DND-41 (cell line): ENCODE measurements around the gene CCDC78.

Experiments
- ATAC-seq: fragments of 200-7000 bp; cut with Tn5 transposase; 3 replicates; pipeline ENCODE4 v1.9.1; 2021; ENCODE audit warnings: low read depth; ENCODE audit not compliant: insufficient read depth
- DNase-seq: peaks from one replicate; pipeline ENCODE4 v3.0.0-alpha.2; 2020
- H2AFZ ChIP-seq: 2 replicates; pipeline ENCODE4 v1.6.0; 2012; ENCODE audit warnings: low read depth, low read length
- H3K27ac ChIP-seq: 2 replicates; pipeline ENCODE4 v1.5.1; 2012; ENCODE audit warnings: low read length, inconsistent platforms
- H3K27me3 ChIP-seq: fragments of 200-600 bp; sonication (generic); 2 replicates; pipeline ENCODE4 v1.6.0; 2012; ENCODE audit warnings: low read length, mild to moderate bottlenecking, inconsistent platforms; ENCODE audit not compliant: insufficient read depth, poor library complexity
- H3K36me3 ChIP-seq: 2 replicates; pipeline ENCODE4 v1.5.1; 2012; ENCODE audit warnings: low read length, inconsistent platforms; ENCODE audit not compliant: insufficient read depth
- H3K4me1 ChIP-seq: 2 replicates; pipeline ENCODE4 v1.5.1; 2012; ENCODE audit warnings: mild to moderate bottlenecking, low read length; ENCODE audit not compliant: insufficient read depth
- H3K4me2 ChIP-seq: 2 replicates; pipeline ENCODE4 v1.6.0; 2012; ENCODE audit warnings: mild to moderate bottlenecking, moderate library complexity, low read length, inconsistent platforms; ENCODE audit not compliant: insufficient read depth
- H3K4me3 ChIP-seq, 2 experiments: fragments of 200-600 bp in 1 of 2; shearing (Covaris generic) in 1 of 2; 2 replicates each; pipeline ENCODE4 v1.5.1; 2012 to 2016; ENCODE audit warnings: inconsistent platforms in 2 of 2, low read length in 2 of 2, mild to moderate bottlenecking in 2 of 2, low read depth in 1 of 2, moderate library complexity in 1 of 2
- H3K79me2 ChIP-seq: 2 replicates; pipeline ENCODE4 v1.6.0; 2012; ENCODE audit warnings: low read length, inconsistent platforms; ENCODE audit not compliant: insufficient read depth
- H3K9ac ChIP-seq: 2 replicates; pipeline ENCODE4 v1.6.0; 2012; ENCODE audit warnings: low read depth, mild to moderate bottlenecking, inconsistent platforms, low read length, moderate library complexity
- H3K9me3 ChIP-seq: 2 replicates; pipeline ENCODE4 v1.5.1; 2012; ENCODE audit warnings: low read length, moderate library complexity, mild to moderate bottlenecking, inconsistent platforms; ENCODE audit not compliant: insufficient read depth, severe bottlenecking
- H4K20me1 ChIP-seq: 2 replicates; pipeline ENCODE4 v1.6.0; 2012; ENCODE audit warnings: low read length; ENCODE audit not compliant: insufficient read depth
- EZH2 ChIP-seq: IDR thresholded peaks from 3 replicates; pipeline ENCODE4 v1.6.1; 2012; ENCODE audit warnings: borderline replicate concordance, low read depth, mild to moderate bottlenecking, moderate library complexity, low read length, inconsistent platforms; ENCODE audit not compliant: severe bottlenecking
- TF ChIP-seq, protein P1 (sequence below): IDR thresholded peaks from 2 replicates; pipeline ENCODE4 v1.5.1; 2012; ENCODE audit warnings: borderline replicate concordance, low read length, moderate library complexity, mild to moderate bottlenecking; ENCODE audit not compliant: poor library complexity, severe bottlenecking; ENCODE audit errors: extremely low read depth

CCDC78 gene

DNA sequence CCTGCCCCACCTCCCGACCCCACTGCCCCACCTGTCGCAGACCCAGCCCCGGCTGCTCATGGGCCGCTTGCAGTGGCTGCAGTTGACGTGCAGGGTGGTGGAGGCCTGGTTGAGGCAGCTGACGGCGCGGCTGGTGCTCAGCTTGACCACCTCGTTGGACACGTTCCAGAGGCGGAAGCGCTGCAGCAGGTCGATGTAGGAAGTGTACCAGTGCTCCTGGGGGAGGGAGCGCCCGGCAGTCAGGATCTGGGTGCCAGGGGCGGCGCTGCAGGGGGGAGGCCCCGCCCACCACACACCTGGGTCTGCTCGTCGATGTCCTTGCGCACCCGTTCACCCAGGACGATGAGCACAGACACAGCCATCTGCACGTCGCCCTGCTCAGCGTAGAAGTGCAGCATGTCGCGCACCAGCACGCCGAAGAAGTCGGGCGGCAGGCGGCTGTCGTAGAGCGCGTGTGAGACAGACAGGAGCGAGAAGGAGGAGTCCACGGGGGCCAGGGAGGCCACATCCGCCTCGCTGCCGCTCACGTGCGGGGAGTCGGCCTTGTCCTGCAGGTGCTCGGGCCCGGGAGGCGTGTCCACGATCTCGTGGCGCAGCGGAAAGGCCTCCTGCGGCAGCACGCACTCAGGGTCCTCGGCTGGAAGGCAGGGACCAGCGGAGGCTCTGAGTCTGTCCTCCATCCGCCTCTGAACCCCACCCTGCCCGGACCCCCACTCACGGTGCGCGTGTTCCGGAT lies 41.1 kb downstream of the CCDC78 start:
- no peak for ATAC-seq
- Histone ChIP-seq H3K27ac (no peak overlapping the region), H4K20me1 (peaks cover 45% of the 10 kb centered on the region), H3K4me3 (peak overlapping the region in 1 of 2 experiments; percentile 98; a peak in 2 of 4 replicates), H2AFZ (no peak overlapping the region), H3K9me3 (no peaks in the 10 kb centered on the region), H3K36me3 (peaks cover 69% of the 10 kb centered on the region), H3K79me2 (peaks cover 57% of the 10 kb centered on the region), H3K4me2 (peak overlapping the region; percentile 99), H3K9ac (no peak overlapping the region), H3K4me1 (peaks cover 76% of the 10 kb centered on the region), H3K27me3 (no peaks in the 10 kb centered on the region)
- no peak for DNase-seq
- TF ChIP-seq, protein P1, sequence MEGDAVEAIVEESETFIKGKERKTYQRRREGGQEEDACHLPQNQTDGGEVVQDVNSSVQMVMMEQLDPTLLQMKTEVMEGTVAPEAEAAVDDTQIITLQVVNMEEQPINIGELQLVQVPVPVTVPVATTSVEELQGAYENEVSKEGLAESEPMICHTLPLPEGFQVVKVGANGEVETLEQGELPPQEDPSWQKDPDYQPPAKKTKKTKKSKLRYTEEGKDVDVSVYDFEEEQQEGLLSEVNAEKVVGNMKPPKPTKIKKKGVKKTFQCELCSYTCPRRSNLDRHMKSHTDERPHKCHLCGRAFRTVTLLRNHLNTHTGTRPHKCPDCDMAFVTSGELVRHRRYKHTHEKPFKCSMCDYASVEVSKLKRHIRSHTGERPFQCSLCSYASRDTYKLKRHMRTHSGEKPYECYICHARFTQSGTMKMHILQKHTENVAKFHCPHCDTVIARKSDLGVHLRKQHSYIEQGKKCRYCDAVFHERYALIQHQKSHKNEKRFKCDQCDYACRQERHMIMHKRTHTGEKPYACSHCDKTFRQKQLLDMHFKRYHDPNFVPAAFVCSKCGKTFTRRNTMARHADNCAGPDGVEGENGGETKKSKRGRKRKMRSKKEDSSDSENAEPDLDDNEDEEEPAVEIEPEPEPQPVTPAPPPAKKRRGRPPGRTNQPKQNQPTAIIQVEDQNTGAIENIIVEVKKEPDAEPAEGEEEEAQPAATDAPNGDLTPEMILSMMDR: no peak
- no peak for TF ChIP-seq EZH2

DNA sequence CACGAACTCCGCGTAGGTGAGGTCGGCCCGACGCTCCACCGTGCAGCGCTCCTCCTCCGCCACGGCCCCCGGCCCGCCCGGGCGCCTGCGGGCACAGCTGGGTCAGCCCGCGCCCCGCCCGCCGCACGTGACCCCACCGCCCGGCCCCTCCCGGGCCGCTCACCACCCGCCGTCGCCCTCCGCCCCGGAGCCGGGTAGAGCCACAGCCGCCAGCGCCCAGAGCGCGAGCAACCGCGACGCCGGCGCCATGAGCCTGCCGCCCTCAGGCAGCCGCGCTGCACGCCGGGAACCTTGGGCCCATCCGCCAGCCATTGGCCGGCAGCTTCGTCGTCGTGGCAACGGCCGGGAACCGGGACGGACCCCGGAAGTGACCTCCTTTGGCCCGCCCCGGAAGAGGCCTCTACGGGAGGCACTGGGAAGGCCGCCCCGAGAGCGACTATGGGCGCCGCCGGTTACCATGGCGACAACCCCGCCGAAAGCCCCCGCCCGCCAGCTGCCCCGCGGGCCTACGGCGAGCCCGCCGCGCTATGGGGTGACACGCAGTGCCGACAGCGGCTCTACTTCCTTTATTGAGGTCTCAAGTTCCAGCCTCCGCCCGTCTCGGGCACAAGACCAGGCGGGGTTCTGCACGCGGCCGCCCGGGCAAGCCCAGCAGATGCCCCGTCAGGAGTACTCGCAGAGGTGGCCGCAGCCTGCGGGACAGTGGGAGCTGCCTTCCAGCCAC lies 42.0 kb downstream of the CCDC78 start, which contains the start of gene JMJD8:
JMJD8 (minus strand) TSS at position 264 of the 724 bp plus-strand sequence; CDS start at position 249, 15 bp downstream.
- TF ChIP-seq, protein P1: no peak
- TF ChIP-seq EZH2: no peak
- H3K36me3 ChIP-seq: peaks cover 69% of the 10 kb centered on the region
- no peaks in the 10 kb centered on the region for H3K27me3 ChIP-seq
- peak within 1 kb of the TSS; percentile 77 for H3K27ac ChIP-seq
- peaks cover 49% of the 10 kb centered on the region for H3K79me2 ChIP-seq
- peak within 1 kb of the TSS; percentile 70 for H2AFZ ChIP-seq
- peaks cover 47% of the 10 kb centered on the region for H4K20me1 ChIP-seq
- peak within 1 kb of the TSS; percentile 85 for H3K9ac ChIP-seq
- ATAC-seq (peak; percentile 79), DNase-seq (peak; percentile 98)
- peak within 1 kb of the TSS; percentile 61 to 98; a peak in 3 of 4 replicates for H3K4me3 ChIP-seq
- H3K4me1 ChIP-seq: peaks cover 77% of the 10 kb centered on the region
- peak within 1 kb of the TSS; percentile 99 for H3K4me2 ChIP-seq
- H3K9me3 ChIP-seq: no peaks in the 10 kb centered on the region

DNA sequence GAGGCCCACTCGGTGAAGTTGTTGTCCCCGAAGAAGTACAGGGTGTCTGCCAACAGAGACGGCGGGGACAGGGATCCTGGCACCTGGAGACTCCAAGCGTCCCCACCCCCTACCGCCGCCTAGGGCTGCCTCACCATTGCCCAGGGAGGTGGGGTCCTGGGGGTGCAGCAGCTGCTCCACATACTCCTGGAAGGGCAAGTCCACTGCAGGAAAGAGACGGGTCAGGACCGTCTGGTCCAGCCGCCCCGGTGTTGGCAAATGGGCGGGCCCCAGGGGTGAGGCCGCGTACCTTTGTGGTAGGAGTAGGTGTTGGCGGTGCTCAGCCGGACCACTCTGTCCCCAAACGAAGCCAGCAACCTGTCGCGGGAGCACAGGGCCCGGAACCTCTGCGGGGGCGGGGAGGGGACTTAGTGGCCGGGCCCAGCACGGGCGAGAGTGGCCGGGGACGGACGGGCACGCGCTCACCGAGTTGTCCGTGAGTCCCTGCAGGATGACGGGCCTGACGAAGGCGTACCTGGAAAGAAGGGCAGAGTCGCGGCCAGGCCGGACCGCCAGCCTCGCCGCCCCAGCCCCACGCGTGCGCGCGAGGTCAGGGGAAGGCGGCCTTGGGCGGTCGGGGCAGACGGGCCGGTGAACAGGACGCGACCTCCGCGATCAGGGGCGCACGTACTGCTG lies 42.7 kb downstream of the CCDC78 start:
- H3K9ac ChIP-seq: peak overlapping the region; percentile 85
- H3K27me3 ChIP-seq: no peaks in the 10 kb centered on the region
- H3K4me1 ChIP-seq: peaks cover 77% of the 10 kb centered on the region
- H2AFZ ChIP-seq: peak overlapping the region; percentile 70
- H3K79me2 ChIP-seq: peaks cover 42% of the 10 kb centered on the region
- no peak for ATAC-seq
- peaks cover 69% of the 10 kb centered on the region for H3K36me3 ChIP-seq
- peak overlapping the region; percentile 61 to 98; a peak in 3 of 4 replicates for H3K4me3 ChIP-seq
- H4K20me1 ChIP-seq: peaks cover 51% of the 10 kb centered on the region
- DNase-seq: no peak
- H3K9me3 ChIP-seq: no peaks in the 10 kb centered on the region
- H3K27ac ChIP-seq: peak overlapping the region; percentile 77
- TF ChIP-seq, protein P1: no peak
- TF ChIP-seq EZH2: no peak
- H3K4me2 ChIP-seq: peak overlapping the region; percentile 99
